Mesenchymal stem cell (in vitro differentiated cells and primary cell): ENCODE results near the gene ANXA5.

ENCODE experiments used
- DNase-seq: peaks from one replicate; pipeline ENCODE4 v3.0.0-alpha.2; 2013
- H2AFZ ChIP-seq: one replicate; pipeline ENCODE4 v1.6.1; 2013; ENCODE audit warnings: low read depth, mild to moderate bottlenecking, control low read depth, inconsistent platforms, low read length, moderate library complexity
- H2AK5ac ChIP-seq: 2 replicates; pipeline ENCODE4 v1.6.1; 2013; ENCODE audit warnings: low read length, moderate library complexity, mild to moderate bottlenecking, inconsistent platforms; ENCODE audit not compliant: severe bottlenecking
- H2BK120ac ChIP-seq: one replicate; pipeline ENCODE4 v1.6.1; 2013; ENCODE audit warnings: low read depth, mild to moderate bottlenecking, inconsistent platforms, low read length, moderate library complexity
- H2BK12ac ChIP-seq, 2 experiments: one replicate each; pipeline ENCODE4 v1.6.1; 2013; ENCODE audit warnings: inconsistent platforms in 2 of 2, low read length in 2 of 2, mild to moderate bottlenecking in 2 of 2, moderate library complexity in 2 of 2, control low read depth in 1 of 2
- H2BK15ac ChIP-seq: one replicate; pipeline ENCODE4 v1.6.1; 2013; ENCODE audit warnings: mild to moderate bottlenecking, low read depth, inconsistent platforms; ENCODE audit not compliant: poor library complexity, severe bottlenecking
- H2BK5ac ChIP-seq: 2 replicates; pipeline ENCODE4 v1.6.1; 2013; ENCODE audit warnings: low read depth, mild to moderate bottlenecking, low read length, control low read depth, inconsistent platforms; ENCODE audit not compliant: poor library complexity, severe bottlenecking
- H3K14ac ChIP-seq, 2 experiments: one replicate each; pipeline ENCODE4 v1.6.1; 2013; ENCODE audit warnings: inconsistent platforms in 2 of 2, low read length in 2 of 2, control low read depth in 1 of 2, mild to moderate bottlenecking in 1 of 2, moderate library complexity in 1 of 2
- H3K18ac ChIP-seq, 2 experiments: one replicate each; pipeline ENCODE4 v1.6.1; 2013; ENCODE audit warnings: inconsistent platforms in 2 of 2, low read length in 2 of 2, control low read depth in 1 of 2, low read depth in 1 of 2, mild to moderate bottlenecking in 1 of 2
- H3K23ac ChIP-seq, 2 experiments: one replicate each; pipeline ENCODE4 v1.6.1; 2013; ENCODE audit warnings: inconsistent platforms in 2 of 2, low read length in 2 of 2, mild to moderate bottlenecking in 2 of 2, moderate library complexity in 2 of 2, control low read depth in 1 of 2
- H3K27ac ChIP-seq: 2 replicates; pipeline ENCODE4 v1.5.1; 2013; ENCODE audit warnings: mild to moderate bottlenecking, moderate library complexity, low read length, control low read depth, inconsistent platforms; ENCODE audit not compliant: poor library complexity, severe bottlenecking
- H3K27me3 ChIP-seq, 2 experiments: 2 replicates each; pipeline versions ENCODE4 v1.6.1 to v1.7.0; 2013; ENCODE audit warnings: low read length in 2 of 2, mild to moderate bottlenecking in 2 of 2, moderate library complexity in 2 of 2, control low read depth in 1 of 2, inconsistent platforms in 1 of 2; ENCODE audit not compliant: control insufficient read depth in 1 of 2, insufficient read depth in 1 of 2
- H3K36me3 ChIP-seq, 2 experiments: 2 replicates each; pipeline versions ENCODE4 v1.6.1 to v1.7.0; 2013; ENCODE audit warnings: low read length in 2 of 2, control low read depth in 1 of 2, inconsistent platforms in 1 of 2, low read depth in 1 of 2, mild to moderate bottlenecking in 1 of 2; ENCODE audit not compliant: insufficient read depth in 2 of 2, control insufficient read depth in 1 of 2
- H3K4ac ChIP-seq, 2 experiments: one replicate each; pipeline ENCODE4 v1.6.1; 2013; ENCODE audit warnings: inconsistent platforms in 2 of 2, low read length in 2 of 2, mild to moderate bottlenecking in 2 of 2, moderate library complexity in 2 of 2, control low read depth in 1 of 2, low read depth in 1 of 2
- H3K4me1 ChIP-seq: 2 replicates; pipeline ENCODE4 v1.6.1; 2013; ENCODE audit warnings: low read depth, low read length, control low read depth; ENCODE audit not compliant: control insufficient read depth, insufficient read depth
- H3K4me2 ChIP-seq: 2 replicates; pipeline ENCODE4 v1.6.1; 2013; ENCODE audit warnings: low read length, mild to moderate bottlenecking, inconsistent platforms; ENCODE audit not compliant: poor library complexity, severe bottlenecking
- H3K4me3 ChIP-seq, 2 experiments: 2 replicates each; pipeline versions ENCODE4 v1.5.1 to v1.7.0; 2013; ENCODE audit warnings: low read length in 2 of 2, mild to moderate bottlenecking in 2 of 2, control low read depth in 1 of 2, low read depth in 1 of 2; ENCODE audit not compliant: insufficient read depth in 1 of 2
- H3K79me1 ChIP-seq: replicated peaks from 2 replicates; pipeline ENCODE4 v1.6.1; 2013; ENCODE audit warnings: mild to moderate bottlenecking, control low read depth, low read length, inconsistent platforms; ENCODE audit not compliant: poor library complexity, severe bottlenecking
- H3K9ac ChIP-seq: 2 replicates; pipeline ENCODE4 v1.7.0; 2013; ENCODE audit warnings: mild to moderate bottlenecking, low read length, moderate library complexity
- H3K9me3 ChIP-seq: 2 replicates; pipeline ENCODE4 v1.7.0; 2013; ENCODE audit warnings: mild to moderate bottlenecking, low read length; ENCODE audit not compliant: control insufficient read depth
- H4K8ac ChIP-seq: one replicate; pipeline ENCODE4 v1.6.1; 2013; ENCODE audit warnings: inconsistent platforms, mild to moderate bottlenecking, low read length, moderate library complexity
- H4K91ac ChIP-seq: one replicate; pipeline ENCODE4 v1.6.1; 2013; ENCODE audit warnings: mild to moderate bottlenecking, low read length, inconsistent platforms
- WGBS: methylation state at CpG from one replicate; pipeline ENCODE4 v1.1.7; 2013; ENCODE audit warnings: mixed read lengths; 5-methylcytosine and 5-hydroxymethylcytosine counted together

The ANXA5 gene

GRCh38 chr4:121698236-121698671 lies 1.5 kb upstream of the ANXA5 start:
- Histone ChIP-seq H3K79me1 (peaks cover 4% of the 10 kb centered on the region), H3K18ac (no peak overlapping the region), H3K4me1 (peaks cover 2% of the 10 kb centered on the region), H3K9me3 (peaks cover 3% of the 10 kb centered on the region), H2AK5ac (no peak overlapping the region), H4K8ac (no peak overlapping the region), H4K91ac (no peak overlapping the region), H2BK12ac (no peak overlapping the region), H3K4ac (no peak overlapping the region), H2BK15ac (no peak overlapping the region), H2BK5ac (no peak overlapping the region), H3K4me3 (peak overlapping the region in 1 of 2 experiments; percentile 98), H3K27me3 (no peaks in the 10 kb centered on the region), H3K23ac (no peak overlapping the region), H2BK120ac (no peak overlapping the region), H2AFZ (no peak overlapping the region), H3K4me2 (no peak overlapping the region), H3K9ac (peak overlapping the region; percentile 100), H3K36me3 (peaks cover 0 to 15% of the 10 kb centered on the region in 2 experiments), H3K14ac (no peak overlapping the region), H3K27ac (no peak overlapping the region)
- no peak for DNase-seq
- WGBS = 80% methylated on average over 5 of the region's 5 CpGs

DNA sequence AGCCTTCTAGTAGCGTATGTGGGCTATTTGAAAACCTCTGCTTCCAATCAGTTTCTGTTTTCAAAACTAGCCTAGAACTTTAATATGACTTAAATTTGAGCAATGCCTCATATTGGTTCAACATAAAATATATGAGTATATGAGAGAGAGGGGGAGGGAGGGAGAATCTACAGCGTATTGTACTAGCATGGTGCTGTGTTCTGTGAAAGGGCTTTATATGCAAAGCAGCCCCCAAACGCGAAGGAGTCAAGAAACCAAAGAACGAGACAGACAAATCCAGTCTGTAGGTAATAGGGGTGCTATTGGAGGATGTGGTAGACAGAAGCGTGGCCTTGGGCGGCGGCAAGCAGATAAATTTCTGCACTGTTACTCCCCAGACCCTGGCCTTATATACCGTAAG lies 784 bp upstream of the ANXA5 start:
- Histone ChIP-seq H2BK15ac (no peak overlapping the region), H3K4me2 (peak overlapping the region; percentile 90), H2BK12ac (no peak overlapping the region), H3K14ac (no peak overlapping the region), H4K91ac (no peak overlapping the region), H3K79me1 (peaks cover 4% of the 10 kb centered on the region), H3K4me3 (peak overlapping the region in 1 of 2 experiments; percentile 98), H2AFZ (peak overlapping the region; percentile 10), H3K9ac (peak overlapping the region; percentile 100), H3K27me3 (no peaks in the 10 kb centered on the region), H3K36me3 (peaks cover 0 to 20% of the 10 kb centered on the region in 2 experiments), H3K4me1 (peaks cover 2% of the 10 kb centered on the region), H2AK5ac (peak overlapping the region; percentile 51), H3K18ac (no peak overlapping the region), H3K27ac (peak overlapping the region; percentile 72), H3K23ac (no peak overlapping the region), H2BK5ac (no peak overlapping the region), H4K8ac (no peak overlapping the region), H3K9me3 (peaks cover 3% of the 10 kb centered on the region), H2BK120ac (no peak overlapping the region), H3K4ac (no peak overlapping the region)
- DNase-seq = no peak
- WGBS = 83% methylated on average over 8 of the region's 9 CpGs

DNA sequence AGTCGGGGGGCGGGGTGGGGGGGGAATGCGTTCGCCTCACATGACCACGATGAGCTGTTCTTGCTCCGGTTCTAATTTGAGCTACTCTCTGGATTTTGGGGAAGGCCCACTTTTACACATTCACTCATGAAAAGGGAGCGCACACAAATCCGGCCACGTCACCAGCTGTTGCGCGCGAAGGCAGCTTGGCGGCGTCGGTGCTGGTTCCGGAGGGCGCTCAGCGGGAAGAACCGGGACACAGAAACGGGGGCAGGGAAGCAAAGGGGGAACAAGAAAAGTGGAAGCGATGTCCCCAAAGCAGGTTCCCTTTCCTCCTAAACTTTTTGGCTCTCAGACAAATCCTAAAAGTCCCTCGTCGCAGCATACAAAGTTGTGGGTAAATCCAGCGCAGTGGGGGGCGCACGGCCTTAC lies 605 bp downstream of the ANXA5 start:
- no peaks in the 10 kb centered on the region for H3K9me3 ChIP-seq
- peak overlapping the region; percentile 89 for H3K27ac ChIP-seq
- H2BK120ac ChIP-seq = peak overlapping the region; percentile 91
- no peak overlapping the region for H2AFZ ChIP-seq
- H3K23ac ChIP-seq = peak overlapping the region in 1 of 2 experiments; percentile 98
- no peak overlapping the region for H2BK15ac ChIP-seq
- H3K14ac ChIP-seq = peak overlapping the region; percentile 19 to 68
- H4K8ac ChIP-seq = no peak overlapping the region
- peak overlapping the region in 1 of 2 experiments; percentile 98 for H3K4ac ChIP-seq
- H3K4me2 ChIP-seq = peak overlapping the region; percentile 3
- peak overlapping the region; percentile 63 to 78 for H3K18ac ChIP-seq
- H3K36me3 ChIP-seq = peaks cover 0 to 30% of the 10 kb centered on the region in 2 experiments
- H3K4me1 ChIP-seq = peaks cover 2% of the 10 kb centered on the region
- H3K4me3 ChIP-seq = peak overlapping the region; percentile 91 to 98
- H3K9ac ChIP-seq = peak overlapping the region; percentile 100
- peak overlapping the region; percentile 22 for H4K91ac ChIP-seq
- H2BK12ac ChIP-seq = peak overlapping the region in 1 of 2 experiments; percentile 32
- under 1% methylated on average over 25 of the region's 26 CpGs for WGBS
- DNase-seq = peak; percentile 89
- peak overlapping the region; percentile 49 for H2AK5ac ChIP-seq
- peak overlapping the region; percentile 57 for H2BK5ac ChIP-seq
- H3K27me3 ChIP-seq = no peaks in the 10 kb centered on the region
- H3K79me1 ChIP-seq = peaks cover 4% of the 10 kb centered on the region

- no peak overlapping the region for H2BK12ac ChIP-seq
- H3K79me1 ChIP-seq = peaks cover 4% of the 10 kb centered on the region
- H3K23ac ChIP-seq = no peak overlapping the region
- H3K9ac ChIP-seq = peak overlapping the region; percentile 100
- H3K36me3 ChIP-seq = peaks cover 0 to 41% of the 10 kb centered on the region in 2 experiments
- no peak overlapping the region for H2BK15ac ChIP-seq
- no peak overlapping the region for H4K91ac ChIP-seq
- H2AFZ ChIP-seq = no peak overlapping the region
- no peaks in the 10 kb centered on the region for H3K9me3 ChIP-seq
- H3K27me3 ChIP-seq = no peaks in the 10 kb centered on the region
- H3K18ac ChIP-seq = no peak overlapping the region
- H3K4me2 ChIP-seq = peak overlapping the region; percentile 53
- H3K4me3 ChIP-seq = peak overlapping the region in 1 of 2 experiments; percentile 74
- H3K4me1 ChIP-seq = peaks cover 10% of the 10 kb centered on the region
- H4K8ac ChIP-seq = no peak overlapping the region
- H2AK5ac ChIP-seq = no peak overlapping the region
- no peak overlapping the region for H3K14ac ChIP-seq
- WGBS = no CpG with 5 or more reads among the region's 4 CpGs
- H3K27ac ChIP-seq = no peak overlapping the region
- no peak for DNase-seq
- H2BK5ac ChIP-seq = no peak overlapping the region
- H2BK120ac ChIP-seq = no peak overlapping the region
- no peak overlapping the region for H3K4ac ChIP-seq
Observed at GRCh38 chr4:121693886-121694285, 2.9 kb downstream of the ANXA5 start.
